ENCODE measurements around the gene DGKI. TPM values are rescaled to one million over a fixed set of nuclear protein-coding genes. Genes with fewer than 3 reads are reported as not detected.

DGKI gene
- total and polyA plus RNA-seq, 2 of the 13 experiments (the other 11 are each of a cell fraction or from before 2014, with no cell fraction given): 0.09 to 0.17 TPM

- TF ChIP-seq RERE (CRISPR knock-in tag; IDR thresholded peaks at IDR 0.05; ENCODE audit: low read depth) (peak; percentile 99), NR2F2 (IDR thresholded peaks at IDR 0.05; ENCODE audit: borderline replicate concordance, low read depth) (peak; percentile 93), PRPF4 (IDR thresholded peaks at IDR 0.05; ENCODE audit: low read depth, low read length, poor library complexity, severe bottlenecking) (no peak), SKI (IDR thresholded peaks at IDR 0.05; ENCODE audit: partially characterized antibody) (peak; percentile 44), SIX1 (CRISPR knock-in tag; IDR thresholded peaks at IDR 0.05; ENCODE audit: borderline replicate concordance) (peak; percentile 57; the same call in 1 of the 2 replicates), ZMYM4 (CRISPR knock-in tag; IDR thresholded peaks at IDR 0.05) (peak; percentile 39; the same call in 1 of the 2 replicates), KDM1A (CRISPR knock-in tag; IDR thresholded peaks at IDR 0.05) (peak; percentile 11; the same call in 1 of the 2 replicates), THRA (CRISPR knock-in tag; IDR thresholded peaks at IDR 0.05; ENCODE audit: borderline replicate concordance) (no peak; the same call in 1 of the 2 replicates), SP5 (CRISPR knock-in tag; IDR thresholded peaks at IDR 0.05; ENCODE audit: borderline replicate concordance, low read depth) (no peak), ZNF710 (CRISPR knock-in tag; IDR thresholded peaks at IDR 0.05; ENCODE audit: borderline replicate concordance) (0 out of 2 replicates have a peak, but pooled peaks have one; percentile 45), ZBTB25 (CRISPR knock-in tag; IDR thresholded peaks at IDR 0.05) (no peak), ZNF746 (CRISPR knock-in tag; IDR thresholded peaks at IDR 0.05) (no peak), TBP (CRISPR knock-in tag; IDR thresholded peaks at IDR 0.05) (no peak), TCF7 (IDR thresholded peaks at IDR 0.05; ENCODE audit: low read depth) (peak; percentile 92), EP300 (IDR thresholded peaks at IDR 0.05; ENCODE audit: low read depth in 2 of 2, low read length in 2 of 2) (peak in 1 of 2 experiments; percentile 78; a peak in 2 of 4 replicates), EP300 (CRISPR knock-in tag; IDR thresholded peaks at IDR 0.05; ENCODE audit: borderline replicate concordance) (no peak; the same call in 1 of the 2 replicates), MNT (IDR thresholded peaks at IDR 0.05) (peak; percentile 51), ZNF703 (CRISPR knock-in tag; IDR thresholded peaks at IDR 0.05; ENCODE audit: borderline replicate concordance) (0 out of 2 replicates have a peak, but pooled peaks have one; percentile 52), NFIC (IDR thresholded peaks at IDR 0.05; ENCODE audit: low read length) (peak; percentile 93)
Observed at GRCh38 chr7:137695942-137696341, 150.8 kb downstream of the DGKI start (continued).
